Activated naive CD8-positive, alpha-beta T cell treated with anti-CD3 and anti-CD28 coated beads, Interleukin-2, amount 10 ng/mL, durations not matched to agents 7 days and 5 days (primary cell): Measurements from ENCODE around the gene CCDC148. TPM values are rescaled to one million over a fixed set of nuclear protein-coding genes. Genes with fewer than 3 reads are reported as not detected.

Source experiments
- ATAC-seq: fragments of 150-1000 bp; cut with Tn5 transposase; one replicate; pipeline ENCODE4 v1.10.0; 2021; ENCODE audit warnings: low read depth, moderate library complexity
- POLR2A ChIA-PET: fragments of 350-600 bp; sonication (Branson Sonifier 250); formaldehyde crosslinking; loops from one replicate; lab custom pipeline; 2021; ENCODE audit warnings: antibody characterized with exemption; lab: Charles Lee
- DNase-seq: peaks from one replicate; pipeline ENCODE4 v3.0.0; 2021
- H3K27ac Mint-ChIP-seq: one replicate; pipeline ENCODE4 v1.8.0; 2022; ENCODE audit warnings: mild to moderate bottlenecking, mixed read lengths
- H3K27me3 Mint-ChIP-seq: one replicate; pipeline ENCODE4 v1.8.0; 2022; ENCODE audit warnings: mild to moderate bottlenecking, moderate library complexity, mixed read lengths
- H3K36me3 Mint-ChIP-seq: one replicate; pipeline ENCODE4 v1.8.0; 2021; ENCODE audit warnings: mild to moderate bottlenecking, mixed read lengths
- H3K4me1 Mint-ChIP-seq: one replicate; pipeline ENCODE4 v1.8.0; 2021; ENCODE audit warnings: mixed read lengths
- H3K4me3 Mint-ChIP-seq: one replicate; pipeline ENCODE4 v1.8.0; 2022; ENCODE audit warnings: mild to moderate bottlenecking, moderate library complexity, mixed read lengths
- H3K9me3 Mint-ChIP-seq: one replicate; pipeline ENCODE4 v1.8.0; 2021; ENCODE audit warnings: mixed read lengths
- total RNA-seq, 2 experiments: library from RNA; stranded (reverse); gene quantifications; one replicate each; pipeline ENCODE4 v1.2.3, GENCODE V29; 2021

The CCDC148 gene
- total RNA-seq, 2 experiments from 2014 or later: not detected

DNA sequence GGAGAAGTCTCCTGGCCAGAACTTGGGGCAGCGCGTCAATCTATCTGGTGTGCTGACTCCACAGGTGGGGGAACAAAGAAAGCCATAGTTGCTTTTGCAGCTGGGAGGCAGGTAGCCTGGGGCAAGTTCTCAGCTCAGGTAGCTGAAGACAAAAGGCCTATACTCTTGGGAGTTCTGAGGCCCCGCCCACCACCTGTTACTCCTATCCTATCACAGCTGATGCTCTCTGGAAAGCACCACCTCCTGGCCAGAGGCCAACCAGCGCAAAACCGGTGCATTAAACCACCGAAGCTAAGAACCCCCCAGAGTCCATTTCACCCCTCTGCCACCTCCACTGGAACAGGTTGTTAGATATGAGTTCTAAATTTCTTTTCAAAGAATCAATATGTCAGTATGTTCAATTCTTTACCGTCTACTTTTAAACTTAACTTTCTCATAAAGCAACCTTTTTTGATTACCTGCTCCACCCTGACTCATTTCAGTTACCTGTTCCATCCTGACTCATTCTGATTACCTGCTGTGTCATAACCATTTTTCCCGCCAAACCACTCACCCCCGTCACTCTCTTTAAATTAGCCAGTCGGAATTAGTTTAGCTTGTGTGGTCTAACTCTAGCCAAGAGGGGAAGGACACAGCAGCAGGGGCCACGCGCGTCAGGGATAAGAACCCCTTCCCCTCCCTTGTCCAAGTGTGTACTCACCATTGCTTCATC lies 311.5 kb downstream of the CCDC148 start:
- no peak overlapping the region for H3K4me3 Mint-ChIP-seq
- DNase-seq (no peak), ATAC-seq (no peak)
- H3K4me1 Mint-ChIP-seq: no peaks in the 10 kb centered on the region
- POLR2A ChIA-PET: no interaction called here
- no peak overlapping the region for H3K27ac Mint-ChIP-seq
- H3K27me3 Mint-ChIP-seq: peaks cover 7% of the 10 kb centered on the region
- H3K9me3 Mint-ChIP-seq: peaks cover 4% of the 10 kb centered on the region
- no peaks in the 10 kb centered on the region for H3K36me3 Mint-ChIP-seq

DNA sequence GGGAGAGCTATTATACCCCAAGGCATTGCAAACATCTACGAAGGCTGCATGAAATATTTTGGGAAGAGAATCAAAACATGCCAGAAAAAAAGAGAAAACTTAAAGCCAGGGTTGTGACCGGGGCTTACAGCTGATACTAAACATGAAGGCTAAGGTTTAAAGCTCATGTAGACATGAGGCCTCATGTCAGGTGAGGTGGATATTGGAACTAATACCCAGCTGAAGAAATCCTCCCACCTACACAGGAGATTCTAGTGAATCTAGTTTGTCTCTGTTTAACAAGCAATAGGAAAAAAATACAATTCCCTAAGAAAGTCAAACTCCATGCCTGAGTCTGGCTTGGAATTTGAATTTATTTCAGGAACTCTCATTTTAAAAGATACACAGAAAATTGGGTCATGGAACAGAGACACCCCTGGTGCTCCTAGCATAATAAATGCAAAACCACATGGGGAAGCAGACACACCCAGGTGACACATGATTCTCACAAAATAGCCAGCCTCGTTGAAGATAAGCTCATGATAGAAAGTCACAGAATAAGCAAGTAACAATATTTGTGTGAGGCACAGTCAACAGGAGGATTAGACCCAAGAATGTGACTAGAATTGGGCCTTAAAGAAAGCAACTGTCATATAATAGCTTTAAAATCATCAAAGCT lies 312.7 kb downstream of the CCDC148 start:
- no peaks in the 10 kb centered on the region for H3K4me1 Mint-ChIP-seq
- peaks cover 7% of the 10 kb centered on the region for H3K27me3 Mint-ChIP-seq
- H3K36me3 Mint-ChIP-seq: no peaks in the 10 kb centered on the region
- DNase-seq (no peak), ATAC-seq (no peak)
- peaks cover 4% of the 10 kb centered on the region for H3K9me3 Mint-ChIP-seq
- no peak overlapping the region for H3K4me3 Mint-ChIP-seq
- POLR2A ChIA-PET: no interaction called here
- no peak overlapping the region for H3K27ac Mint-ChIP-seq

DNA sequence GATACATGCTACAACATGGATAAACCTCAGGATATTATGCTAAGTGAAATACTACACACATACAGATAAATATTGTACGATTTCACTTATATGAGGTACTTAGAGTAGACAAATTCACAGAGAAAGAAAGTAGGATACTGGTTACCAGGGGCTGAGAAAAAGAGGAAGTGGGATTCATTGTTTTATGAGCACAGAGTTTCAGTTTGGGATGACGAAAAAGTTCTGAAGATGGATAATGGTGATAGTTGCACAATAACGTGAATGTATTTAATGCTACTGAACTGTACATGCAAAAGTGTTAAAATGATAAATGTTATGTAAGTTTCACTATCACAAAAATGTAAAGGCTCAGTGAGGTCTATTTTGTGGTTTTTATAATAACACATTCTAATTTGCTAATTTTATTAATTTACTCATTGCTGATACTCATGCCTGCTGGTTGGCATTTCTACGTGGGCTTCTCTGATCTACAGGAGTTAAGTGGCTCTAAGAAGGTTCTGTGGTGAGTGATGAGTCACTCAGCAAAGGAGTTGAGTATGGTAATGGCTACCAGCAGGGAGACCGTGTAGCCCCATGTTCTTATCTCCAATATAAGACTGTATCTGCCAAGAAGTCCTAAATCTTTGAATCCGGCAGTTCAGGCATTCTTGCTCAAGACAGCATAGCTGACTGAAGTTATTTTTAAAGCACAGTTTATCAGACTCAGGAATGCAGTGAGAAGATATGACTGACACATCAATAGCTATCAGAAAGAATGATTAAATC lies 313.8 kb downstream of the CCDC148 start:
- ATAC-seq: no peak
- no peak for DNase-seq
- Mint-ChIP-seq H3K27me3 (peaks cover 7% of the 10 kb centered on the region), H3K36me3 (no peaks in the 10 kb centered on the region), H3K27ac (no peak overlapping the region), H3K4me3 (no peak overlapping the region), H3K4me1 (no peaks in the 10 kb centered on the region), H3K9me3 (peaks cover 4% of the 10 kb centered on the region)
- POLR2A ChIA-PET: no interaction called here

DNA sequence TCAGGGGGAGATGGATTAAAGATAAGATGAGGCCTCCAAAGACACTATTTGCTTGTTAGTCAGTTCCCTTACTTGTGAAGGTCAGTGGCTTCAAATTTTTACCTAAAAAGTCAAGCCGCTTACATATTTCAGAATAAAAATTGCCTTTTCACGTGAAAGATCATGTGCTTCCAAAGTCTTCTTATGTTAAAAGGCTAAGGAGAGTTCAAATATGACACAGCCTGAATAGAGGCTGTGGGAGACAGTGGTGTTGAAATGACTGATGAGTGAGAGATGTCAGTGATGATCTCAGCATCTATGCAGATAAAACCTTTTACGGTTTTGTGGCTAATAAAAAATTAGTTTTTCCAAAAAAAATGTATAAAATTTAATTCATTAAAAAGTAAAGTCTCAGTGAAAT lies 314.4 kb downstream of the CCDC148 start:
- H3K36me3 Mint-ChIP-seq: no peaks in the 10 kb centered on the region
- H3K27me3 Mint-ChIP-seq: peaks cover 4% of the 10 kb centered on the region
- no peak overlapping the region for H3K4me3 Mint-ChIP-seq
- no peak for DNase-seq
- no peaks in the 10 kb centered on the region for H3K4me1 Mint-ChIP-seq
- peaks cover 2% of the 10 kb centered on the region for H3K9me3 Mint-ChIP-seq
- no peak overlapping the region for H3K27ac Mint-ChIP-seq
- POLR2A ChIA-PET: no interaction called here
- ATAC-seq: no peak

DNA sequence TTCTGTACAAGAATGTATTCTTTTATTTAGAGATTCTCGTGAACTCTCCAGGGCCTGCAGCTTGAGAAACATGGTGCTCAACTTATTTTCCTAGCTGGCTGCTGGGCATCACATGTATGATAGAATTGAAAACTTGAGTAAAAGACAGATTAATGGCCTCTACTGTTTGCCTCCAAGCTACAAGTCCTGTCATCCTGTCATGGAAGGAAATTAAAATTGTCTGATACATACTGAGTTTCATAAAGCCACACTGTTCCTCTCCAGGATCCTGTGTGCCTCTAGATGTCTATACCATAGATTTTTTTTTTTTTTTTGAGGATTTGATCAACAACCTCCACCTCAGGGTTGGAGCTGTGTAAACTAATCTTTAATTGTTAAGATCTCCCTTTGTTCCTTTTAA lies 316.4 kb downstream of the CCDC148 start:
- H3K27ac Mint-ChIP-seq: no peak overlapping the region
- peaks cover under 1% of the 10 kb centered on the region for H3K9me3 Mint-ChIP-seq
- H3K27me3 Mint-ChIP-seq: peaks cover 3% of the 10 kb centered on the region
- POLR2A ChIA-PET: no interaction called here
- ATAC-seq: no peak
- no peak for DNase-seq
- no peaks in the 10 kb centered on the region for H3K4me1 Mint-ChIP-seq
- H3K4me3 Mint-ChIP-seq: no peak overlapping the region
- no peaks in the 10 kb centered on the region for H3K36me3 Mint-ChIP-seq

DNA sequence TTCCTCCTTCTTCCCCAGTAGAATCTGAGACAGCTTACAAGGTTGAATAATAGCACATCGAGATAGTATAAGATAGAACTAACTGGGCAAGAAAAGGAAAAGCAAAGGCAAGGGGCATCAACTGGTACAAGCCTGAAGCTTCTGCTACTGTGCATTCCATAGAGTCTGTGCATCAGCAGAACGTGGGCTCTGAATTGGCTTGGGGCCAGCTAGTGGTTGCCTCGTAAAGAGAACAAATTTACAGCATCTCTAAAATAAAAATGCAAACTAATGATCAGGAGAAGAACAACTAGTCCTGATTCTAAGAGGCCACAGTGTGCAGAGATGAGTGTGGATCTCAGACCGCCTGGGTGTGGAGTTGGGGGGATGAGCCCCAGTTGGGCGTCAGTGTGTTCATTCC lies 318.3 kb downstream of the CCDC148 start:
- no peaks in the 10 kb centered on the region for H3K4me1 Mint-ChIP-seq
- no peak overlapping the region for H3K4me3 Mint-ChIP-seq
- POLR2A ChIA-PET: no interaction called here
- DNase-seq (no peak), ATAC-seq (no peak)
- H3K36me3 Mint-ChIP-seq: no peaks in the 10 kb centered on the region
- no peak overlapping the region for H3K27ac Mint-ChIP-seq
- H3K9me3 Mint-ChIP-seq: no peaks in the 10 kb centered on the region
- peaks cover 3% of the 10 kb centered on the region for H3K27me3 Mint-ChIP-seq

DNA sequence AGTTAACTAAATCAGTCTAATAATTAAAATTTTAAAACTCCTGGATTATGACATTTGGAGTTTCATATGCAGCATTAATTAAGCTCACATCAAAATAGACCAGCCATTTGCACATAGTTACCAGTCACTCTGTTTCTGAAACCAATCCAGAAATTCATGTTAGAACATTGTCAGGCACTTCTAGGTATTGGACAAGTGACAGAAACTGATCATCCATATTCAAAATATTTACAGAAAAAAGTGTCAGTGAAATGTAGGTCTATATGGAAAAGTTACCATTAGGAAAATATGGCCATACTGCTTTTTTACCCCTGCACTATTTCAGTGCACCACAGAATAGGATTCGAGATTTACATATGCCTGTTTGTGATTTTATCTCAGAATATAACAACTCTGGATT lies 321.5 kb downstream of the CCDC148 start:
- Mint-ChIP-seq H3K36me3 (no peaks in the 10 kb centered on the region), H3K27ac (no peak overlapping the region), H3K4me3 (no peak overlapping the region), H3K4me1 (no peaks in the 10 kb centered on the region), H3K27me3 (peaks cover 3% of the 10 kb centered on the region), H3K9me3 (no peaks in the 10 kb centered on the region)
- POLR2A ChIA-PET: no interaction called here
- ATAC-seq: no peak
- no peak for DNase-seq

DNA sequence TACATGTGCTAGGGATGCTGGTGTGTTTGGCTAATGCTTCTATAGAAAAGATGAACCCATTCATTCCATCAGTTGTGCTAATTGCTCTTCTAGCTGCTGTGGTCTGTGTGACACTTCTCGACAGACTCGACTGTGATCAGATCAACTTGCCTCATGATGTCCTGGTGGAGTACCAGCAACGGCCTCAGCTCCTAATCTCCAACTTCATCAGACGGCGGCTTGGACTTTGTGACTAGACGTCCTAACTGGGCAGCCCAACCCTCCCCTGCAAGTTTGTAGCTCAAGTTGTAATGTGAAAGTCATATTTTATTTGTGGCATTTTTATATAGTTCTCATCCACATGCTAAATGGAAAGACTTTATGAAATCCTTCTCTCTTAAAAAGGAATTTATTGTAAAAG lies 321.9 kb downstream of the CCDC148 start:
- Mint-ChIP-seq H3K4me3 (no peak overlapping the region), H3K27me3 (peaks cover 3% of the 10 kb centered on the region), H3K36me3 (no peaks in the 10 kb centered on the region), H3K9me3 (no peaks in the 10 kb centered on the region), H3K27ac (no peak overlapping the region), H3K4me1 (no peaks in the 10 kb centered on the region)
- no peak for DNase-seq
- POLR2A ChIA-PET: no interaction called here
- no peak for ATAC-seq

DNA sequence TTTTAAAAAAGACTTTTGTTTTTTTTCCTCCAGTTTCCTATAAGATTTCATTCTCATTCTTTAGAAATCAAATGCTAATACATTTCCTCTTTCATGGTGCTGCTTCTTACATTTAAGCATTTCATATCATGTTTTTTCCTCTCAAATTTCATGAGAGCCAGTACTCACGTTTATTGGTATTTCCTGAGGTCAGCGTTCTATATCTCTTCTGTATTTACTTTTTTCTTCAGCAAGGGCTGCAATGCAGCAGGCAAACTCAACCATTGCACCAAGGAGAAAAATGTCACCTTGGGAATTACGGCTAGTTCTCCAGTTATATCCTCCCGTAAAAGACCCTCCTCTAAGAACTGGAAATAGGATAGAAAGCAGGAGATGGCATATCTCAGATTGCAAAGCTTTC lies 322.5 kb downstream of the CCDC148 start:
- H3K36me3 Mint-ChIP-seq: no peaks in the 10 kb centered on the region

DNA sequence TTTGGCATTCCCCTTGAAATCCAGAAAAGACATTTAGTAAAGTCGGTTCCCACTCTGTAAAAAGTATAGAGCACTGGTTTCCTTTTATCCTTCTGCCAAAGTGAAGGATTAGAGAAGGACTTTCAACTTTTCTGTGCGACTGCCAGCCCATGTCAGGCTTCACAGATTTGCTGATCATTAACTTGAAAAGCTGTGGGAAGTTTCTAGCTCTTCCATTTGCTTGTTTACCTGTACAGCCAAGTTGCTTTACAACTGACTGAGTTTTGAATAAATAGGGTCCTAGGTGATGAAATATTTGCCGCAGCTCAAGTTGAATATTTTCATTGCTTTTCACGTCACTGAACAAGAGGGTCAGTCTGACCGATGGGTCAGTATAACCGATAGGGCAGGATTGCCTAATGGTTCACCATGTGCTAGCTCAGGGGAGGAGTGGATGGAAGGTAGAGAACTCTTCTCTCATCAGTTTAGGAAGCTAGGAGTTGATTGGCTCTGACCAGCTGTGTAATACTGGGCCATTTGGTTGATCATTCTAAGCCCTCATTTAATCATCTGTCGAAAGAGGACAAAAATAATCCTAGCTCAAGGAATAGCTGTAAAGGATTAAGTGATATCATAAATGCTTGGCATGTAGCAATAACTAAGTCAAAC lies 324.5 kb downstream of the CCDC148 start:
- no peaks in the 10 kb centered on the region for H3K36me3 Mint-ChIP-seq
- peaks cover 3% of the 10 kb centered on the region for H3K27me3 Mint-ChIP-seq
- POLR2A ChIA-PET: no interaction called here
- H3K4me1 Mint-ChIP-seq: no peaks in the 10 kb centered on the region
- ATAC-seq (no peak), DNase-seq (no peak)
- H3K27ac Mint-ChIP-seq: no peak overlapping the region
- no peaks in the 10 kb centered on the region for H3K9me3 Mint-ChIP-seq
- no peak overlapping the region for H3K4me3 Mint-ChIP-seq

More for the DNA sequence above, 322.5 kb downstream of the CCDC148 start:
- Mint-ChIP-seq H3K4me1 (no peaks in the 10 kb centered on the region), H3K4me3 (no peak overlapping the region), H3K27me3 (peaks cover 3% of the 10 kb centered on the region), H3K27ac (no peak overlapping the region), H3K9me3 (no peaks in the 10 kb centered on the region)
- DNase-seq (no peak), ATAC-seq (no peak)
- POLR2A ChIA-PET: no interaction called here

DNA sequence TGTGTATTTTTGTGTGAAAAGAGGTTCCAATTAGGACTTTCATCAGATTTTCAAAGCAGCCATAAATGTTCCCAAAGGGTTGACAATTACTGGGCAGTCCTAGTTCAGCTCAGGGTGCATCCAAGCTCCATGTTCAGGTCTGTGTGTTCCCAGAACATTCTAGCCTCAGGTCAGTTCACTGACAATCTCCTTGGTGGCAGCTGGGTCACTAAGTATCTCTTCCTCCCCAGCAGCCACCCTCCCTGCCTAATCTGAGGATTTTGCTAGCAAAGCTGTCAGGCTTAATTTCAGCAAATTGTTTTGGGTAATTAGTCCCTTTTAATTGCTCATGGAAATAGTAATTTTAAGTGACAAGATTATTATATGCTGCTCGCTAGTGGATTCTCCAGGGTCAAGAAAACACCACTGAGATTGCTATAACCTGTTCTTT lies 325.1 kb downstream of the CCDC148 start:
- H3K4me3 Mint-ChIP-seq: no peak overlapping the region
- no peaks in the 10 kb centered on the region for H3K9me3 Mint-ChIP-seq
- H3K4me1 Mint-ChIP-seq: no peaks in the 10 kb centered on the region
- no peak overlapping the region for H3K27ac Mint-ChIP-seq
- POLR2A ChIA-PET: no interaction called here
- H3K27me3 Mint-ChIP-seq: peaks cover 3% of the 10 kb centered on the region
- DNase-seq (no peak), ATAC-seq (no peak)
- H3K36me3 Mint-ChIP-seq: no peaks in the 10 kb centered on the region

DNA sequence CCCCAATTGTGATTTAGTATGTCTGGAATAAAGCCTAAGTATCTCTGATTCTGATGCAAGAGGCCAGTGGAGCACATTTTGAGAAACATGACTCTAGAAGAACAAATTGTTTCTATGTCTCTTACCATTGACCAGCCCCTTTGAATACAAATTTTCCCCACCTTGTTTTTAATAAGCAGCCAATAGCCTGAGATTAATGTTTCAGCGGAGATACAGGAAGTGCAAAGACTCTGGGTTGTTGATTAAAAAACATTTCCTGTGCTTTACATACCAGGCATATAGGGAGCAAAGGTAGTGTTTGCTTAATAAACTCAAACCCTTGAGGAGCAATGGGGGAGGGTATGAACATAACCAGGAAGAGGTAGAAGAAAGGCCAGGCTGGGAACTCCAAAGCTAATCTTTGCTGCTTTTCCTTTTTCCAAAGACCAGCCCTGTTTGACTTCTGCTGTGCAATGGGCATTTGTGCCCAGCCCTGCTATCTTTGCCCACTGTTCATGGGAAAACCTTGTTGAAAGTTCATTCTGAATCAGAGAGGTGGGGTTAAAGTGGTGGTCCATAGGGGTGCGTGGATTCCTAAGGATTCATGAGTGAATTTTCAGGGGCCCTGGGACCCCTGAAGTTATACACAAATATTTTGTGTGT lies 325.6 kb downstream of the CCDC148 start:
- DNase-seq (no peak), ATAC-seq (no peak)
- Mint-ChIP-seq H3K4me1 (no peaks in the 10 kb centered on the region), H3K27ac (no peak overlapping the region), H3K27me3 (peaks cover 3% of the 10 kb centered on the region), H3K4me3 (no peak overlapping the region), H3K36me3 (no peaks in the 10 kb centered on the region), H3K9me3 (no peaks in the 10 kb centered on the region)
- POLR2A ChIA-PET: no interaction called here

DNA sequence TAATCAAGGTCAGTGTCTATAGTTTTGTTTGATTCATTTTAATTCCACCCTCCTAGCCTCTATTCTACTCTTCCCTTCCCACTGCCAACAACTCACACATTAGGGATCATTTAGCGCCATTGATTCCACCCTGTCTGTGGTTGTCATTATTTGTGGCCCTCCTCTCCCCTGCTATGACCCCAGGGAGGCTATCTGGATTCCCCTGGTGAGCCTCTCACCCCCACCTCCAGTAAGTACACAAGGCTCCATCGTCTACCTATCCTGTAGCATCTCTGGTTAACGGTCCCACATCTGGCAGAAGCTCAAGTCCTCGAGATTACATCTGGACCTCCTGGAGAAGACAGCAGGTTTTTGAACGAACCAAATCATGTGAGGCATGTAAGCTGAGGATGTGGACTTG lies 327.5 kb downstream of the CCDC148 start:
- POLR2A ChIA-PET: no interaction called here
- Mint-ChIP-seq H3K27me3 (peaks cover 3% of the 10 kb centered on the region), H3K36me3 (no peaks in the 10 kb centered on the region), H3K27ac (no peak overlapping the region), H3K4me1 (no peaks in the 10 kb centered on the region), H3K9me3 (no peaks in the 10 kb centered on the region), H3K4me3 (no peak overlapping the region)
- DNase-seq: no peak
- no peak for ATAC-seq
